ENCODE data around the gene ZBTB43. TPM values are rescaled to one million over a fixed set of nuclear protein-coding genes. Genes with fewer than 3 reads are reported as not detected.

The ZBTB43 gene
- total RNA-seq, 2 donors from 2014 or later: 17.4 to 24.2 TPM

- 86 to 95% methylated on average over 2 of the region's 2 CpGs for WGBS, 2 experiments (ENCODE audit: insufficient coverage in 1 of 2, insufficient read length in 1 of 2)
- H3K9ac ChIP-seq (ENCODE audit: extremely low read depth, low read length, poor library complexity, severe bottlenecking): no peak overlapping the region
- H3K4me1 ChIP-seq (ENCODE audit: control insufficient read depth, insufficient read depth, low read length): peaks cover 11% of the 10 kb centered on the region
- H3K27me3 Mint-ChIP-seq (ENCODE audit: insufficient read depth): peaks cover 27% of the 10 kb centered on the region
- H3K36me3 ChIP-seq (ENCODE audit: control insufficient read depth, insufficient read depth, low read length): peaks cover 8% of the 10 kb centered on the region
- peaks cover 25% of the 10 kb centered on the region for H3K4me1 Mint-ChIP-seq
- H3K4me3 ChIP-seq (ENCODE audit: low read length): no peak overlapping the region
- peak overlapping the region; percentile 78 for H3K4me3 Mint-ChIP-seq
- H3K27me3 ChIP-seq (ENCODE audit: control insufficient read depth, insufficient read depth, low read length, poor library complexity, severe bottlenecking): no peaks in the 10 kb centered on the region
- no peak overlapping the region for H3K27ac Mint-ChIP-seq
- TF ChIP-seq CTCF (conservative IDR thresholded peaks at IDR 0.05): no peak
- H3K36me3 Mint-ChIP-seq (ENCODE audit: low read depth): no peaks in the 10 kb centered on the region
- H3K9me3 ChIP-seq (ENCODE audit: control insufficient read depth, low read length): no peaks in the 10 kb centered on the region
- DNase-seq: peak; percentile 28
- H3K9me3 Mint-ChIP-seq: no peaks in the 10 kb centered on the region
- no peak overlapping the region for H3K27ac ChIP-seq (ENCODE audit: low read depth, low read length)
Observed at GRCh38 chr9:126859111-126859510, 54.3 kb downstream of the ZBTB43 start.

GRCh38 chr9:126860077-126860756 lies 55.4 kb downstream of the ZBTB43 start, which contains the start of gene ZBTB34:
TSS of gene ZBTB34 (plus strand) at chr9:126860639. CDS start at chr9:126879400, 18,761 bp downstream.
- peak; percentile 92 for DNase-seq
- Histone ChIP-seq H3K9ac (ENCODE audit: extremely low read depth, low read length, poor library complexity, severe bottlenecking) (peak within 1 kb of the TSS; percentile 21), H3K27ac (ENCODE audit: low read depth, low read length) (peak within 1 kb of the TSS; percentile 9), H3K9me3 (ENCODE audit: control insufficient read depth, low read length) (no peaks in the 10 kb centered on the region), H3K4me1 (ENCODE audit: control insufficient read depth, insufficient read depth, low read length) (peaks cover 11% of the 10 kb centered on the region), H3K27me3 (ENCODE audit: control insufficient read depth, insufficient read depth, low read length, poor library complexity, severe bottlenecking) (no peaks in the 10 kb centered on the region), H3K4me3 (ENCODE audit: low read length) (peak within 1 kb of the TSS; percentile 93), H3K36me3 (ENCODE audit: control insufficient read depth, insufficient read depth, low read length) (peaks cover 19% of the 10 kb centered on the region)
- peaks cover 27% of the 10 kb centered on the region for H3K27me3 Mint-ChIP-seq (ENCODE audit: insufficient read depth)
- peak within 1 kb of the TSS; percentile 49 for H3K27ac Mint-ChIP-seq
- peak within 1 kb of the TSS; percentile 78 for H3K4me3 Mint-ChIP-seq
- peaks cover 25% of the 10 kb centered on the region for H3K4me1 Mint-ChIP-seq
- peak; percentile 100 for TF ChIP-seq CTCF (conservative IDR thresholded peaks at IDR 0.05)
- H3K36me3 Mint-ChIP-seq (ENCODE audit: low read depth): peaks cover 5% of the 10 kb centered on the region
- 0% methylated on average over 21 to 67 of the region's 67 CpGs for WGBS, 2 experiments (ENCODE audit: insufficient coverage in 1 of 2, insufficient read length in 1 of 2)
- no peaks in the 10 kb centered on the region for H3K9me3 Mint-ChIP-seq

GRCh38 chr9:126860757-126861466 lies 56.1 kb downstream of the ZBTB43 start:
- Histone ChIP-seq H3K27ac (ENCODE audit: low read depth, low read length) (peak overlapping the region; percentile 9), H3K9ac (ENCODE audit: extremely low read depth, low read length, poor library complexity, severe bottlenecking) (peak overlapping the region; percentile 21), H3K4me3 (ENCODE audit: low read length) (peak overlapping the region; percentile 93), H3K36me3 (ENCODE audit: control insufficient read depth, insufficient read depth, low read length) (peaks cover 26% of the 10 kb centered on the region), H3K27me3 (ENCODE audit: control insufficient read depth, insufficient read depth, low read length, poor library complexity, severe bottlenecking) (no peaks in the 10 kb centered on the region), H3K4me1 (ENCODE audit: control insufficient read depth, insufficient read depth, low read length) (peaks cover 11% of the 10 kb centered on the region), H3K9me3 (ENCODE audit: control insufficient read depth, low read length) (no peaks in the 10 kb centered on the region)
- Mint-ChIP-seq H3K4me3 (peak overlapping the region; percentile 78), H3K27ac (peak overlapping the region; percentile 49), H3K4me1 (peaks cover 22% of the 10 kb centered on the region), H3K36me3 (ENCODE audit: low read depth) (peaks cover 10% of the 10 kb centered on the region), H3K9me3 (no peaks in the 10 kb centered on the region), H3K27me3 (ENCODE audit: insufficient read depth) (peaks cover 27% of the 10 kb centered on the region)
- TF ChIP-seq CTCF (conservative IDR thresholded peaks at IDR 0.05): no peak
- peak; percentile 79 for DNase-seq
- WGBS, 2 experiments (ENCODE audit: insufficient coverage in 1 of 2, insufficient read length in 1 of 2): 0 to 1% methylated on average over 17 to 71 of the region's 71 CpGs

All from endodermal cell (in vitro differentiated cells).